ENCODE measurements around the gene CNTN5.

Gene CNTN5

DNA sequence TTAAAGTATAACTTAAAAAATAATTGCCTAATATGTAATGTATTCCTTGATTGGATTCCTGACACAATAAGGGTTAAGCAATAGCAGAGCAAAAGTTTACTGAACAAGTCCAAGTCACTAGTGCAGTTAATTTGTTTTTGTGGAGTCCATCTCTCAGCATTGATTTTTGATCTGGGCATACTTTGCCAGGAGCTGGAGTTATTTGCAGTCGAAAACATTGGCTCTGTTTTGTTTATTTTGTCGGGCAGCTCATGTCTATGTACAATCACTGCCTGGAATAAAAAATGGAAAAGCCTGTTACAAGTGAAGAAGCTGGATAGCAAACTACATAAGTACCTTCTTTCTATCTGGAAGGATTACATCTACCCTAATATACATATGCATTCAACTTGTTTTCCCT, 625.2 kb downstream of the CNTN5 start:
- DNase-seq, result no peak

DNA sequence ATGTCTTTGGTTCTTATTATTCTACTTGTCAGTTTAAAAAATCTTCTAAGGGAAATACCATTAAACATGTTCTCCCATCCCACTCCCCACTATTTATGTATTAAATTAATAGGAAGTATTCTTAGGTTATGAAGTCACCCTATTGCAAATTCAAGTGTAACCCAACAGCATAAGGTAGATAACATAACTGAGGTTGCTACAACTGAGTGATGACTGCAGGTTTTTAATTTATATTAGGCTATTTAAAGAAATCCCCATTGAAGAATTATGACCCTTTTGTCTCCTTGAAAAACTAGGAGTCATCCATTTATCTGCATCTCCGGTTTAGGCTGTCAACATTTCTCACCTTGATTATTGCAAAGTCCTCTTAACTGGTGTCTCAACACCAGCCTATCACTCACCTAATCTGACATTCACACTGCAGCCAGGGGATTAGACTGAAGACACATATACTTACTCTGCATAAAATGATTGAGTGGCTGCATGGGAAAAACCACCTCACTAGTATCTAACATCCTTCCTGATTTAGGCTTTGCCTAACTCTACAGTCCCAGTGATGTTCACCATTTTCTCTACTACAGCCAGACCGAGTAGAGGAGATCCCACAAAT, 649.4 kb downstream of the CNTN5 start:
- DNase-seq, result no peak

DNA sequence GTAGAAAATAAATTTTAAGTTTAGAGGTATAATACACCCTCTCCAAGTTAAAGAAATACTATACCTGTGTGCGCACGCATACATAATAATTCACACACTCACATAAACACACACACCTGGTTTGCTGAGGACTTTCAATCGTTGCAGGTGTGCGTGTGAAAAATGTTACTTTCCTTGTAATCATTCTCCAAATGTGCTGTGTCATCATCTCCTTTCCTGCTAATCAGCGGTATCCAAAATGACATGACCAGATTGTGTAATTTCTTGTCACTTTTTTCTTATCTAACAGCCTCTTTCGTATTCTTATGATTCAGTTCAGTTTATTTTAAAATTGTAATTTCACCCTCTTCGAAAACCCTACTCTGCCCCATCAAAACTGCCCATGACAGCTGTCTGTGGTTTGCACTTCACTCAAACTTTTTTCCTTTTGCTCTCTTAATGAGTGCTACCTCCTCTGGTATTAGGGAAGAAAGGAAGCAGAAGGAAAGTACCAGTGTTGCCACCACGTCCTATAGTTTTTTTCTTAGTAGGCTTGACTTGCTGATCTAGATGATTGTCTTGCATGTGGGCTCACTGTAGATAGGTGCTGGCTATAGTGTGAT, 651.2 kb downstream of the CNTN5 start:
- DNase-seq, result no peak

DNA sequence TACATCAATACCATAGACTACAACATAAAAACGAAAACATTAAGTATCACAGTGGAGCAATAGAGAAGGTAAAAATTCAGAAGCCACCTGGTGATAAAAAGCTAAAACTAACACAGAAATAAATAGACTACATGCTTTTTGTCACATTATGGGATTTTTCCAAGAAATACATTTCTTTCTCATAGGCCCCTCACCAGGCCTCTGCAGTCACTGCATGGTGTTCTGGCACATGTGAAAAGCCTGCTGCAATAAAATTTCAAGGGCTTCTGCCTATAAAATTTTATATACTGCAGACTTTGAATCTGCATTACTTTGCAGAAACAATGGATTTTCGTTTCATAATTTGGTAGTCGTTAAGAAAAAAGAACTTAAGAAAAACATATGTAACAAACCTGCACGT, 655.5 kb downstream of the CNTN5 start:
- DNase-seq, result no peak

DNA sequence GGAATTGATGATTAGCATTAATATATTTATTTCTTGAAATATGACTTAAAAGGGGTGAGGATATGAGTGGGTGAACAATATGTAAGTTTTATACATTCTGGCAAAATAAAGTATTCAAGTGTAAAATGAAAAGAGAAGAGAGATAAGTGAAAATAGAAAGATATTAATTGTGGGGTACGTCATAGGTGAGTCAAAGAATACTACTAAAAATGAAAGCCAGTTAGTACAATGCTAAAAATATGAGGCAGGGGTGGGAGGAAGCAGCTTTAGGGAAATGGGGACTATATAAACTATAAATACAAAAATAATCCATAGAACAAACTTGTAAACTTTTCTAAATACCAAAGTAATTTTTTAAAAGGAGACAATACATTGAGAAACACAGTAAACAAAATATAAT, 661.4 kb downstream of the CNTN5 start:
- no peak for DNase-seq

DNA sequence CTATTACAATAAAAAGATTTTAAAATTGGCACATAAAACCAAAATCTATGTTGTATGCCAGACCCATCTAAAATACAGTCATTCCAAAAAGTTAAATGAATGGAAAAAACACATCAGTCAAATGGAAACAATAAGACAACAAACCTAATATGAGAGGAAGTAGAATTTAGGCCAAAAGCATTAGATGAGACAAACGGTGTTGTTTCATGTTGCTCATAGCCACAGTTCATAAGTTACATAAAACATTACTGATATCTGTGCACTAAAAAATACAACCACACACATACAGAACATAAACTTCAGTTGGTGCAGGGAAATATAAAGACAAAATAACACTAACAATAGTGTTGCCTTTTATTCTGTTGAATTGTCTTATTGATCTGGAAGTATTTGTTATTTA, 661.9 kb downstream of the CNTN5 start:
- DNase-seq, result no peak

DNA sequence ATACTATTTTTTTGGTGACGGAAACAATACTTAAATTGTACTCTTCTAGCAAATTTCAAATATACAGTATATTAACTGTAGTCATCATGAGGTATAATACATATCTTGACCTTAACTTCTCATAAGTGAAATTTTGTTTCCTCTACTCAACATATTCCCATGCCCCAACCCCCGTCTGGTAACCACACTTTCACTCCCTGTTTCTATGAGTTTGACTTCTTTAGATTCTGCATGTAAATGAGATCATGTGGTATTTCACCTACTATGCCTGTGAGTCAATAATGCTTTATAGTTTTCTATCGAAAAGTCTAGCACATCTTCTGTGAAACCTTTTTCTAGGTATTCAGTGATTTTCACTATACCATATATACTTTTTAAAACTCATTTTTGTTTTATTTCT, 663.2 kb downstream of the CNTN5 start:
- DNase-seq, result no peak

DNA sequence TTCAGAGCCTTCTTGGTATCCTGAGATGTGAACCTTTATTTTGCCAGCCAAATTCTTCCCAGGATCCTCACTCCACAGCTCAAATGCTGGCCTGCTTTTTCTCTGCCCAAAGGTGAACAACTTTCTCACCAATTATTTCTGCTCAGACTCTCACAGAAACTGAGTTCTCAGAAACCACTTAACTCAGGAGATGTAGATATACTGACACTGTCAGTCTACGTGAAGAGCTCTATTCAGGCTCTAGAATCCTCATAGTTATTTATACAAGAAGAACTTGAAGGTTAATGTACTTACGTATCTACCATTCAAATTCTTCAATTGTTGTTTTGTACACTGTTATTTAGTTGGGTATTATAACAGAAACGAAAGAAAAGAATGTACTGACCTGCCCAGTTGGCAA, 666.1 kb downstream of the CNTN5 start:
- no peak for DNase-seq

DNA sequence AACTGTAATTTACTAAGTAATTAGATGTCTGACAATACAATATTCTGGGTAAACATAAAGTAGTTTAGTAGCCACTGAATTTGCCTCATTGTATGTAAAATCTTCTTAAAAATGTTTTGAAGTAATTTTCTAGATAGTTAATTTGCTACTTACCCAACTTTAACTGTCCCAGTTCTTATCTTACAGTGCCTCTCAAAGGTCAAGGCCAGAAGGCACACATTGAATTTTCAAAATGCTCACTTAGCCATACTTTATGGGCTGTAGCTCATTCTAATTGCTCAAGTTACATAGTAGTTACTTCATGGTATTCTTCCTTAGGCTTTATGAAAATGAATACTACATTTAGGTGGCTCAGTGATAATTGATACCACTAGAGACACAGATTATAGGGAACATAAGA, 666.6 kb downstream of the CNTN5 start:
- DNase-seq, result no peak

DNA sequence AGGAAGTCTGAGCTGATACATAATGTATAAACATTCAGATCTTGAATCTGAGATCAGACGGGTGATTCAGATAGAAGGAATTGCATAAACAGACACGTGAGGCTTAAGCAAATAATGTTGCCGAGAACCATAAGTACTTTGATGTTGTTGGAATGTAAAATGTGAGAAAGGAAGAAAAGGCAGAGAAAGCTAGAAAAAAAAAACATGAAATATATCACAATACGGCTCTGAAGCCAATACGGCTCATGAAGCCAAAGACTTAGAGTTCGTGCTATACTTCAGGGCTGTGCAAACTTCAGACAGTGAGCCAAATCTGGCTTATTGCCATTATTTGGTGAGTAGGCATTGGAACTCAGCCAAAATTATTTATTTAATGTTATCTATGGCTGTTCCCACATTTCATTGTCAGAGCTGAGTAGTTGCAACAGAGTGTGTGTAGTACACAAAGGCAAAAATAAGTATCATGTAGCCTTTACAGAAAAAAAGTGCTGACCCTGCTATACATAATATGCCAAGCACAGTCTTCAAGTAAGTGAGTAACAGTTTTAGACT, 673.3 kb downstream of the CNTN5 start:
- DNase-seq, result no peak

DNA sequence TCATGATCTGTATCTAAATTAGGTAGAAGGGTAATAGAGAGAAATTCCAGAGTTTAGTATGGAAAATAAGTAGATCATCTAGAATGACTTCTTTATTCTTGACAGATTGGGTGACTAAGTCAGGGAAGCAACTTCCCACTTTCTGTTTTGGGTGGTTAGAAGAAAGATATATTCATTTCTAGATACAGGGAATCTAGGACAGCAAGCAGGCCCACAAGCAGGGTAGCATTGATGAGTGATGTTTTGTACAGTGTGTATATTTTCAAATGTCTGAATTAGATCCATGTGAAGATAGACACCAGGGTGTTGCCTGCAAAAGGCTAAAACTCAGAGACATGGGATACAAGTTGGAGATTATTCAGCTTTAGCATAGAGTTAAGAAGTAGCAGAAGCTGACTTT, 674.4 kb downstream of the CNTN5 start:
- DNase-seq, result no peak

DNA sequence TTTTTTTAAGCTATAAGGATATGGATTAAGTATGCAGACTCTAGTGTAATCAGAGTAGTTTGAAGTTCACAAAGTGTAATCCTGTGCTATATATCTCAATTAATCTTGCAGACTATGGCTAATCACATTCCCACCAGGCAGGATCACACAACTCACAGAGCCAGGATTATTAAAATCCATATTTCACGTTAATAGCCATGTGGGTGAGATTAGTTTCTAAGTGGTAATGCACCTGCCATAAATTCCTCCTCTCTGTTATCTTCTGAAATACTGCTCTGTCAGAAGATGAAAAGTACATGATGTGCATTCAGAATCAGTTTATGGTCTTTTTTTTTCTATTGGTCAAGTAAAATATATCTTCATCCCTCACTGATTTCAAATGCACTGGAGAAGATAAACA, 686.1 kb downstream of the CNTN5 start:
- DNase-seq, result no peak

DNA sequence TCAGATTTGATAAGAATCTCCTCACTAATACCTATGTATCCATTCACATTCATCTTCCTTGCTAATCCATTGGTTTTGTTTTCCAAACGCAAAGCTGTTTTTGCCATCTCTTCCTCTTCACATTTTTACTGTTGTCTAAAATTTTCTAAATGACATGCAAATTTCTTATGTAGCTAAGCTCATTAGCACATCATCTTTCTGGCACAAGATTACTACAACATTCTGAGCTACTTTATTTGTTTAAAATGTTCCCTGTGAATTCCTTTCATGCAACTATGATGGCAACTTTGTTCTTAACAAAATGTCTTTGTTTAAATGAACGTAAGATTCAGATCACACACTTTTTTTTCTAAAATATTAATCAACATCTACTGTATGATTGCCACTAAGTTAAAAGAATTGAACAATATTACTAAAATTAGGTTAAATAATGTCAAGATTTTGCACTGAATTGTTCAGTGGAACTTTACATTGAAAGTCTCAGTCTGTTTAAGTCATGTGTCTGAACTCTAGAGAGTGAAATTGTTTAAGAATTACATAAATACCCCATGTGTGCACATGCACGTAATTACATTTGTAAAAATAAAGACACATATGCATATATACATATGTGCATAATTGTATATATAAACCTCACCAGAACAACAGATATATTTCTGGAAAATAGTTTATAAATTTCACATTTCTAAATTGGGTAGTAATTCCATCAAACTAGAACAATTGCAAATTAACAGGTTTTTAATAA, 688.4 kb downstream of the CNTN5 start:
- no peak for DNase-seq

DNA sequence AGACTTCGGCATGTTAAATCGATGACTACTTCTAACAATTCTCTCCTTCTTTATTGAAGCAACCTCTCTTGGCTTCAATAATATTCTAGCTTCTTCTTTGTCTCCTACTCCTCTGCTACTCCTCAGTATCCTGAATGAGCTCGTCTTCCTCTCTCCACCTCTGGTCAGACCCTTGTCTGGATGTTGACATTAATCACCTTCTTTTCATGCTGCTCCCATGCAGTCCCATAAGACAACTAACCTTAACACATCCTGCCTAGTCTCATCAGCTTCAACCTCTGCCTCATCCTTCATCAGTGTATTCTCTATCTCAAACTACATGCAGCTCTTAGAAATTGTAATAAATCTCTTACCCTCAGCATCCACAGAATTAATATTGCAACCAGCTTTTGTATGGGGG, 695.6 kb downstream of the CNTN5 start:
- no peak for DNase-seq

DNA sequence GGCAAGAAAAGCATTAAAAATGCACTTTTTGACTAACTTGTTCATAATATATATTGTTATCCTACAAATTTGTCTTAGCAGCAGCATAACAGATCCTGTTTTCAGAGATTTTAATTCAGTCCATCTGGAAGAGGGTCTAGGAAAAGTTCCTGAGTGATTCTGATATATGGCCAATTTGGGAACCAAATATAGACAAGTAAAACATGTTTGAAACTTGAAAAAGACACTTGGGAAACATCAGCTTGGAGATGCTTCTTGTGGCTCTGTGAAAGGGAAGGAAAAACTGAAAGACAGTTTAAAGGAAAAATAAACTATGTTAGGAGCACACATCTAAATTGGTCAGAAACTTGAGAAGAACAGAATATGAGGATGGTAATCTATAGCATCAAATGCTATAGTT, 697.5 kb downstream of the CNTN5 start:
- DNase-seq, result no peak

DNA sequence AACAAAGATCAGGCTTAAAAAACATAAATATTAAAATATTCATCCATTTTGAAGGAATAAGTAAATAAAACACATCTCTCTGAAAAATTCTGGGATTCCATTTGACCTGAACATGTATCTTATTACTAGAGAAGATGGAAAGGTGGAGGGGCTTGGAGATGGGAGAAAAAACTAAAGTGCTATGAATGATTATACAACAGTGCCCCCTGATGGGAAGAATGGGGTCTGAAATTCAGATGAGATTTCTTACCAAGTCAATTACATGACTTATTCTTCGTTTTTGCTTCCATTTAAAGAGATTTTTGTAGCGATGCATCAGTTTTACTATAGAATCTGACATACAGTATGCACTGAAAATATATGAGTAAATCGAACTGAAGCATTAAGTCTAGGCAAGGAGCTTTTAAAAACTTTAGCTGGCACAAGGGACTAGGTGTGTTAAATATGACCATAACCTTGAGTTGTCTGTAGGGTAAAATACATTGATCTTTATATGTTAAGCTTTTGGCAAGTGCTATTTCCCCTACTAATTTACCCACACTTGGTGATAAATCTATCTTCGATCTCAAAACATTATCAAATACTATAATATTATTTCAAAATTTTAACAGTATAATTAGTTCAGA, 718.8 kb downstream of the CNTN5 start:
- no peak for DNase-seq

DNA sequence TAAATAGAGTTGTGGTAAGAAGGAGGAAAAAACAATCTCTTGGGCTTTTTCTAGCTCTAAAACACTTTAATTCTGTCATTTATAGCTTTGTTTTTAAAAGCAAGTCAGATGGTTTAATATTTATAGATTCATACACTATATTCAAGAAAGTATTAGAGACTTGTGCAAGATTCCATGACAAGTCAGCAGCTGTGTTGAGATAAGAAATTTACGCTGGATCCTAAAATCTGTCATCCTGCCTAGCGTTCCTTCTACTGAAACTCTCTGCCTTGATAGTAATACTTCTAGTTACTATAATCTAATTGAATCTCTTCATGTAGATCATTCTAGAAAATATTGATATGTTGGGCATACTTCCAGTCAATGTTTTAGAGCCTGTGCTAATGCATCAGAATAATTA, 721.8 kb downstream of the CNTN5 start:
- no peak for DNase-seq

DNA sequence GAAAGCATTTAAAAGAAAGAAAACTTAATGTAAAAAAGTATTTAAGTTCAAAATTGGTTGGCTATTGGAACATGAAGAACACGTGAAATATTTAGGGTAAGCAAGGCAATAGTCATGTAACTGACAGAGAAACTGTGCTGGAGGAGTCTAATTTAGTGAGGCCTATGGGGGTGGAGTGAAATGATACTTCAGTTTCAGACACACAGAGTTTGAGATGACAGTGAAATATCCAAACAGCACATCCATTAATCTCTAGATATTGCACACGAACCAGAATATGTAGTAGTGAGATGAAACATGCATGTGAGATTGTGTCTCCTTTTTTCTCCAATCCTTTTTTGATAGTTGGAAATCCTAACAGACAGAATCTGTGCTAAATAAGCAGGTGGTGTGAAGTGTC, 739.0 kb downstream of the CNTN5 start:
- DNase-seq, result no peak

DNA sequence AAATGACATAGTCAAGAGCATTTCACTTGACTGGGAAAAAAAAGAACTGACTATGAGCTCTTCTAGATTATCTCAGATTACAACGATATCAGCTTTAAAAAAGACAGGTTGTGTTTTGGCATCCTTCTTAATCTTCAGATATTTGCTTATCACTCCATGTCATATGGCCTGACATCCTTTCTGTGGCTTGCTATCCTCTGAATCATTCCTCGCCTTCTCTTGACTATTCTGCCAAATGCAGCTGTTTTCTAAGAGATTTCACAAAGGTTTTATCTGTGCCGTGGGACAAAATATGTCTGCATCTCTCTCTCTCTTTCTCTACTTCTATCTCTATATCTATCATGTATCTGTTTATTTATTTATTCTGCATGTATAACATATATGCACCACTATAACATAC, 746.1 kb downstream of the CNTN5 start:
- no peak for DNase-seq

DNA sequence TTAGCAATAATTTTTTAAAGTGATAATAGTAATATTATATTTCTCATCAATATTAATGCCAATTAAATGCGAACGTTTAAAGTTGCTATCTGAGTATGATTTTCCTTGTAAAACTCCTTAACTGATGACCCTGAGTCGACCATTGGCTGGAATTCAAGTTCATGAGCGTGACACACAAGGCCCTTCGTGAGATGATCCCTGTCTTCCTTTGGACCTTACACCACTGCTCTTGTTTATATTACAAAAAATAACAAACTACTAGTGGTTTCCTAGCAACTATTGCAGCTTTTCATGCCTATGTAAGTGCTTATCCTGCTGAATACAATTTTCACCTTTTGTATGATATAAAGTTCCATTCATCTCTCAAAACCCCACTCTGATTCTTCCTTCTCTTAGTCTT, 752.9 kb downstream of the CNTN5 start:
- no peak for DNase-seq

DNA sequence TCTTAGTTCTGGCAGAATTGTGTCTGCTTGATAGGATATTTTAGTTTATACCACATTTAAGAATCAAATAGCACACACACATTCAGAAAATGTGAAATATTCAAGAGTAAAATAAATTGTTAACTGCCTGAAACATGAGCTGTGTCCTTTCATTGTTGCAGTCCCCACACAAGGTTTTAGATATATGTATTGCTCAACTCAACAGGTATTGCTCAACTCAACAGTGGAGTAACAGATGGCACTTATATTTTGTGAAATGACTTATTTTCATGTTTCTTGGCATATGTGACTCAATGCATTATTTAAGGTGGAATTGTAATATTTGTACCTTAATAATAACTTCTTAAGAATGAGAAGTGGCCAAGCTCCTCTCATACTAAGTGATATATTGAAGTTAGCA, 760.3 kb downstream of the CNTN5 start:
- DNase-seq, result no peak

DNA sequence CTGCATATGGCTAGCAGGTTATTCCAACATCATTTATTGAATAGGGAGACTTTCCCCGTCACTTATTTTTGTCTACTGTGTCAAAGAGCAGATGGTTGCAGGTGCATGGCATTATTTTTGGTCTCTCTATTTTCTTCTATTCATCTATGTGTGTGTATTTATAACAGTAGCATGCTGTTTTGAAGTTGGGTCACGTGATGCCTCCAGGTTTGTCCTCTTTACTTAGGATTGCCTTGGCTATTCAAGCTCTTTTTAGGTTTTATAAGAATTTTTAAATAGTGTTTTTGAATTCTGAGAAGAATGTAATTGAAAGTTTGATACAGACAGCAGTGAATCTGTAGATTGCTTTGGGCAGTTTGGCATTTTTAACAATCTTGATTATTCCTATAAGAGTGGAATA, 770.6 kb downstream of the CNTN5 start:
- DNase-seq, result no peak

DNA sequence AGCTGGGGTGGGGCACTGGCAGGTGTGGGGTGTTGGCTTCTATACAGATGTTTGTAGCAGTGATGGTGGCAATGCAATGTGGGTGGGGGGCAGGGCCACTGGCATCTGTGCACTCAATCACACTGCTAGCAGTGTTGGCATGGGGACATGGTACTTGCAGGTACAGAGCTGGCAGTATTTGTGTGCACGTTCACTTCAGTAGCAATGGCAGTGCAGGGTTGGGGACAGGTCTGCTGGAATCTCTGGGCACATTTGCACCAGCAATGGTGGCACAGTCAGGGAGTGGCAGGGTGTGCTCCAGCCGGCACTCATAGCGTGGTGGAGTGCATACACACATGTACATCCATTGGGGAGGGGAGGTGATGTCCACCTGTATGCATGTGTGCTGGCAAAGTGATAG, 775.2 kb downstream of the CNTN5 start:
- no peak for DNase-seq

DNA sequence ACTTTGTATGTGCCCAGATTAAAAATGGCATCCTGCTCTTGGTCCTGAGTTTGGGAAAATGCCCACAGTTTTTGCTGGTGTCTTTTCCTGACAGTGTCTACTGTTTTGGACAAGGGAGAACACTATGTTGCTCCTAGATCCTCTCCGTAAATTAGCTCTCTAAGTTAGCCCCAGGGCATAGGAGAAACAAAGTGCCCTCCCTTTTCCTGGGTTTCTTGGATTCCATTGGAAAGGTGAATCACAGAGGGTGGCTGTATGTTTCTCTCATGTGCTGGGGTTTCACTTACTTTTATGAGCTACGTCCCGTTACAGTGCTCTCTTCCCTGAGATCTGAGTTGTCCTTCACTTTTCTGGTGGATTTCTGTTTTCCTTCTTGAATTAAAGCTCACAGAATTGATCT, 782.8 kb downstream of the CNTN5 start:
- DNase-seq, result no peak
